HepG2 (cell line): Measurements from ENCODE around the gene RIOK3. TPM values are rescaled to one million over a fixed set of nuclear protein-coding genes. Genes with fewer than 3 reads are reported as not detected.
A peak's percentile ranks its signal among the peaks of the same experiment; 100 is the strongest.

ENCODE experiments used
- ATRX ChIP-seq: sonication (generic); formaldehyde crosslinking; IDR thresholded peaks from 2 replicates; pipeline ENCODE4 v1.4.0; 2020; ENCODE audit warnings: missing genetic modification reagents, borderline replicate concordance
- DRAP1 ChIP-seq: IDR thresholded peaks from 2 replicates; pipeline ENCODE4 v1.6.1; 2016; ENCODE audit warnings: missing genetic modification reagents, missing compliant biosample characterization
- GMEB1 ChIP-seq: sonication (generic); formaldehyde crosslinking; IDR thresholded peaks from 2 replicates; pipeline ENCODE4 v1.5.1; 2020; ENCODE audit warnings: missing genetic modification reagents, mild to moderate bottlenecking, borderline replicate concordance
- HMGXB3 ChIP-seq: sonication (generic); formaldehyde crosslinking; IDR thresholded peaks from 2 replicates; pipeline ENCODE4 v1.4.0; 2020; ENCODE audit warnings: missing genetic modification reagents, borderline replicate concordance
- KDM4B ChIP-seq: sonication (generic); formaldehyde crosslinking; IDR thresholded peaks from 2 replicates; pipeline ENCODE4 v1.4.0; 2020; ENCODE audit warnings: missing genetic modification reagents
- MTF1 ChIP-seq: sonication (generic); formaldehyde crosslinking; IDR thresholded peaks from 2 replicates; pipeline ENCODE4 v1.5.0; 2020; ENCODE audit warnings: missing genetic modification reagents
- MXD4 ChIP-seq: IDR thresholded peaks from 2 replicates; pipeline ENCODE4 v1.6.1; 2016; ENCODE audit warnings: mild to moderate bottlenecking, missing biosample characterization, missing genetic modification reagents
- NR2F1 ChIP-seq, 2 experiments: fragments of 450-650 bp in 1 of 2; formaldehyde crosslinking in 1 of 2; IDR thresholded peaks; 2 replicates each; pipeline versions ENCODE4 v1.5.0 to v1.6.1; 2016 to 2020; ENCODE audit warnings: mild to moderate bottlenecking in 1 of 2, missing compliant biosample characterization in 1 of 2, missing genetic modification reagents in 1 of 2, moderate library complexity in 1 of 2
- NR2F6 ChIP-seq, 2 experiments: IDR thresholded peaks; 2 replicates each; pipeline ENCODE4 v1.6.1; 2016; ENCODE audit warnings: antibody characterized with exemption in 1 of 2, mild to moderate bottlenecking in 1 of 2
- PHF20 ChIP-seq: sonication (generic); formaldehyde crosslinking; IDR thresholded peaks from 2 replicates; pipeline ENCODE4 v1.5.0; 2020; ENCODE audit warnings: mild to moderate bottlenecking, missing genetic modification reagents
- PRDM15 ChIP-seq: sonication (generic); formaldehyde crosslinking; IDR thresholded peaks from 2 replicates; pipeline ENCODE4 v1.4.0; 2020; ENCODE audit warnings: missing genetic modification reagents
- SP5 ChIP-seq: IDR thresholded peaks from 2 replicates; pipeline ENCODE4 v1.6.1; 2016; ENCODE audit warnings: low read depth, borderline replicate concordance
- ZNF331 ChIP-seq: sonication (generic); formaldehyde crosslinking; IDR thresholded peaks from 2 replicates; pipeline ENCODE4 v1.4.0; 2020; ENCODE audit warnings: missing genetic modification reagents
- ZNF547 ChIP-seq: sonication (generic); formaldehyde crosslinking; IDR thresholded peaks from 2 replicates; pipeline ENCODE4 v1.5.1; 2020; ENCODE audit warnings: mild to moderate bottlenecking, missing genetic modification reagents
- ZUFSP ChIP-seq: sonication (generic); formaldehyde crosslinking; IDR thresholded peaks from 2 replicates; pipeline ENCODE4 v1.9.0; 2021; ENCODE audit warnings: missing genetic modification reagents, mild to moderate bottlenecking, borderline replicate concordance
- polyA plus RNA-seq, 8 experiments: library from polyadenylated mRNA; depleted of rRNA in 3 of 8; stranded (reverse) in 7 of 8; unstranded in 1 of 8; fragments of >200 nt; fragmentation: Illumina TruSeq in 4 of 8; extraction: Trizol in 4 of 8; gene quantifications; 2 replicates each; pipeline versions ENCODE4 v1.2.1 to v1.2.3, GENCODE V29; 2011 to 2016; ENCODE audit warnings: low read depth in 4 of 8, missing spikeins in 1 of 8, mixed read lengths in 1 of 8; ENCODE audit not compliant: insufficient read depth in 1 of 8
- total RNA-seq, 5 experiments: library from RNA; depleted of rRNA; stranded (reverse); fragments of >200 nt; fragmentation: Illumina TruSeq; extraction: Trizol; gene quantifications; 2 replicates each; pipeline ENCODE4 v1.2.3, GENCODE V29; 2016; ENCODE audit warnings: low read depth in 1 of 5

RIOK3 gene
- total and polyA plus RNA-seq, 2 of the 13 experiments (the other 11 are each of a cell fraction or from before 2014, with no cell fraction given), result 26.7 to 36.0 TPM

GRCh38 chr18:23460285-23461273 lies 7.5 kb downstream of the RIOK3 start (continued):
- TF ChIP-seq ZNF547 (CRISPR knock-in tag) (no peak), PRDM15 (no peak), PHF20 (no peak), ATRX (CRISPR knock-in tag) (no peak), MTF1 (no peak), ZNF331 (no peak), KDM4B (CRISPR knock-in tag) (no peak), DRAP1 (CRISPR knock-in tag) (no peak), HMGXB3 (CRISPR knock-in tag) (no peak), ZUFSP (CRISPR knock-in tag) (no peak), NR2F1 (CRISPR knock-in tag; IDR thresholded peaks at IDR 0.05) (0 out of 4 replicates have a peak, but pooled peaks of 1 of the 2 experiments have one; percentile 35), NR2F6 (IDR thresholded peaks at IDR 0.05) (peak; percentile 43; the same call in 1 of the 2 replicates), NR2F6 (CRISPR knock-in tag; IDR thresholded peaks at IDR 0.05) (no peak; the same call in 1 of the 2 replicates), GMEB1 (CRISPR knock-in tag) (no peak), SP5 (CRISPR knock-in tag) (peak; percentile 38; the same call in 1 of the 2 replicates), MXD4 (CRISPR knock-in tag) (0 out of 2 replicates have a peak, but pooled peaks have one; percentile 29)
